ENCODE measurements around the gene FOXF1.

FOXF1 gene

DNA sequence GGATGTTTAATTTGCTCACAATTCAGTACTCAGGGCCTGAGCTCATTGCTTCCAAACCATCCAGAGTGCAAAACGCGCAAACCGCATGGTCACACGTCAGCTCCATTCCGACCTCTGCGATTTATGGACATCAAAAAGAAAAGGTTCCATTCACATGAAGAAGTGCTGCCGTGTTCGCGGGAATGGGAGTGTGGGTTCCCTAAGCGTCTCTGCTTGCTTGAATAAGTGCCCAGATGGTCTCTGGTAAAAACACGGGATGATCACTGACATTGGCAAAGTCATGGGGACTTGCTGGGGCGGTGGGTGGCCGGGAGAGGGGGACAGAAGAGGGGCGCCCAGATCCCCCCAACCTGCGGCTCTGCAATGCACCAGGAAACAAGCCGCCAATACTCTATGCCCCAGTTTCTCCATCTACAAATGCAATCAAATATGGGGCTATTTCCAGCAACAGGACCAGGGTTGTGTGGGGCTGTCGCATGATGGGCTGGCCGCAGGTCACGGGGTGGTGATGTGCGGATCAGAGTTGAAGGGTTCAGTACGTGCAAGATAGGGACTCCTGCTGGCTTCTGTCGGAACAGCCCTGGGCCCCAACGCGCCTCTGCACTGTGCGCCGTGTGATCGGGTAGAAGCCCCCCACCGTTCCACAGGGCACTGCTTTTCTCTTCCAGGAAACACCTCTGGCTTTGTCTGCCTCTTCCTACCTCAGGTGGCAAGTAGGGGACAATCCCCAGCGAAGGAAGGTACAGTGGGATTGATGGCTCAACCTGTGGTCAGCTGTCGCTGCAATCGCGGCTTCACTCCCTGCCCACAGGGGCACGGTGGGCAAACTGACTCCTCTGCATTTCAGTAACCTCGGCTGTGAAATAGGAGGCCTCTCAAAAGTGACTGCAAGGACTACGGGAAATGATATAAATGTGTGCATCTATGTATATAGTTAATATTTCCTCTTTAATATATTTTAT is 11.2 kb downstream of the FOXF1 start:
- Histone ChIP-seq H3K27ac (no peak overlapping the region), H3K27me3 (replicated peaks) (peaks cover 14% of the 10 kb centered on the region), H3K36me3 (replicated peaks) (no peaks in the 10 kb centered on the region), H3K4me3 (ENCODE audit: low read depth, low read length) (no peak overlapping the region)
- in situ Hi-C loops (cut with HindIII; ENCODE audit: low pct_ligation_motif_present, low sequenced_read_pairs): loop anchor here (25.0 kb wide), 1 partner anchor 184 kb away; no protein-coding TSS in a partner anchor
- no peak for TF ChIP-seq CTCF (IDR thresholded peaks at IDR 0.05; ENCODE audit: low read depth, low read length, missing control alignments)
- DNase-seq: no peak

DNA sequence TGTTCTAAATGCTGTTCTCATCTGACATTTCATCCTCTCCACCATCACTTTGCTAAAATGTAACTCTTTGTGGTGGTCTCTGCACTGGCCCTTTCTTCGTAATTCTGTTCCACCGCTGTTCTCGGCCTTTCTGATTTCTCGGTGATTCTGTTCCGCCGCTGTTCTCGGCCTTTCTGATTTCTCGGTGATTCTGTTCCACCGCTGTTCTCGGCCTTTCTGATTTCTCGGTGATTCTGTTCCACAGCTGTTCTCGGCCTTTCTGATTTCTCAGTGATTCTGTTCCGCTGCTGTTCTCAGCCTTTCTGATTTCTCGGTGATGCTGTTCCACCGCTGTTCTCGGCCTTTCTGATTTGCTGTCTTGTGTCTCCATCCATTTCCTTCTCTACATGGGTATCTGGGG is 12.3 kb downstream of the FOXF1 start:
- H3K27me3 ChIP-seq (replicated peaks): peaks cover 4% of the 10 kb centered on the region
- no peak overlapping the region for H3K4me3 ChIP-seq (ENCODE audit: low read depth, low read length)
- no peak overlapping the region for H3K27ac ChIP-seq

GRCh38 chr16:86523166-86523740 is 12.9 kb downstream of the FOXF1 start:
- DNase-seq: no peak
- no peak overlapping the region for H3K4me3 ChIP-seq (ENCODE audit: low read depth, low read length)
- no peaks in the 10 kb centered on the region for H3K36me3 ChIP-seq (replicated peaks)
- in situ Hi-C loops (cut with HindIII; ENCODE audit: low pct_ligation_motif_present, low sequenced_read_pairs): loop anchor here (25.0 kb wide), 1 partner anchor 186 kb away; no protein-coding TSS in a partner anchor
- TF ChIP-seq CTCF (IDR thresholded peaks at IDR 0.05; ENCODE audit: low read depth, low read length, missing control alignments): no peak
- H3K27me3 ChIP-seq (replicated peaks): peaks cover 4% of the 10 kb centered on the region
- no peak overlapping the region for H3K27ac ChIP-seq

More for the DNA sequence above, 12.3 kb downstream of the FOXF1 start:
- TF ChIP-seq CTCF (IDR thresholded peaks at IDR 0.05; ENCODE audit: low read depth, low read length, missing control alignments): no peak
- no peaks in the 10 kb centered on the region for H3K36me3 ChIP-seq (replicated peaks)
- in situ Hi-C loops (cut with HindIII; ENCODE audit: low pct_ligation_motif_present, low sequenced_read_pairs): loop anchor here (25.0 kb wide), 1 partner anchor 185 kb away; no protein-coding TSS in a partner anchor
- DNase-seq: no peak

DNA sequence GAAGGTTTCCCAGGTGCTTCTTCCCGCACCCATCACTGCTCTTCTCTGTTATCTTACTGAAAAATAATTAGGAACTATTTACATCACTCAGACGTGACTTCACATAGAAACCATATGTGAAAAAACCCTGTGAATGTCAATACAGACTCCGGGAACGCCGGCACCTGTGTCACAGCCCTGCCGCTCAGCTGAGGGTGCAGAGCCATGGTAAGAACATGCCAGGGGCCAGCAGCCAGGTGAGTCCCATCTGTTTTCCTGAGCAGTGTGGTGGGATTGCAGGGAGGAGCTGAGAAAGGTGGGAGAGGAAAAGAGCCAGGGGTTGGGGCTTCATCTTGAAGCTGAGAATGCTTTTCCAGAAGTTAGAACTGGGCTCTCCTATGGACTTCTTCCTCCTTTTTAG is 13.7 kb downstream of the FOXF1 start:
- Histone ChIP-seq H3K4me3 (ENCODE audit: low read depth, low read length) (no peak overlapping the region), H3K27ac (no peak overlapping the region), H3K36me3 (replicated peaks) (no peaks in the 10 kb centered on the region), H3K27me3 (replicated peaks) (peaks cover 4% of the 10 kb centered on the region)
- no peak for DNase-seq
- in situ Hi-C loops (cut with HindIII; ENCODE audit: low pct_ligation_motif_present, low sequenced_read_pairs): loop anchor here (25.0 kb wide), 1 partner anchor 187 kb away; no protein-coding TSS in a partner anchor
- TF ChIP-seq CTCF (IDR thresholded peaks at IDR 0.05; ENCODE audit: low read depth, low read length, missing control alignments): no peak

- no peak for DNase-seq
- no peaks in the 10 kb centered on the region for H3K36me3 ChIP-seq (replicated peaks)
- in situ Hi-C loops (cut with HindIII; ENCODE audit: low pct_ligation_motif_present, low sequenced_read_pairs): no loop called here
- TF ChIP-seq CTCF (IDR thresholded peaks at IDR 0.05; ENCODE audit: low read depth, low read length, missing control alignments): no peak
- no peak overlapping the region for H3K27ac ChIP-seq
- H3K27me3 ChIP-seq (replicated peaks): peaks cover 4% of the 10 kb centered on the region
- H3K4me3 ChIP-seq (ENCODE audit: low read depth, low read length): no peak overlapping the region
Measured at GRCh38 chr16:86525696-86526095, 15.4 kb downstream of the FOXF1 start.

All from brain microvascular endothelial cell (primary cell).